C1 segment of cervical spinal cord (tissue), 14 donors: ENCODE data around the gene DSC3.

Experiments
- DNase-seq, 14 donors: peaks; one replicate each; lab custom pipeline; 2025; lab: John Stamatoyannopoulos, UW

DSC3 gene

DNA sequence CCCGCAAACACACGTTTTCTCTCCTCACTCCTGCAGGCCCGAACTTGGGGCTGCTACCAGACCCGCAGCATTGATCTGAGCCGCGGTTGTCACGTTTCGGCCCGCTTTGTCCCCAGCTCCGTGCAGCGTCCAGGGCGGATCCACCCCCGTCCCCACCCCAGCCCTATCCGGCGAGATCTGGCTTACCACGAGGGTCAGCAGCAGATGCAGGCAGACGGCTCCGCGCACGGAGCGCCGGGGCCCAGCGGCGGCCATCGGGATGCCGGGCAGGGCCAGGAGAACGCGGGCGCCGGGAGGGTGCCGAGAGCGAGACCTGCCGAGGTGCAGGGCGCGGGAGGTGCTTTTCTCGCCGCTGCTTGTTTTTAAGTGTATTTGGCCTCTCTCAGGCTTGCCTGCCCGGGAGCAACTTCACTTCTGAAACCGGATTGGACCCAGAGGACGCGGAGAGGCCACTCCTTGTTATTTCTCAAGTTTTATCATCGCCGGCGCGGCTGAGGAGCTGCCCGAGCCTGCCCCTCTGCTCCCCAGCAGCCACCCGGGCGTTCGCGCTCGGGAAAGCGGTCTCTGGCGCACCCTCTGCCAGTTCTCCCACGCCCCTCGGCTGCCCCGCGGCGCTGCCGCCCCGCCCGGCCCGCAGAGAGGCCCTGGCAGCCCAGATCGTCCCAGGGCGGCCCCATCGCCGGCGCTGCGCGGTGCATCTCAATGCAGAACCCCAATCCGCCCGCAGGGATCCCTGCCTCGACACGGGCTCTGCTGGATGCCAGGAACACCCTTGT lies at the start of gene DSC3:
Gene DSC3 (minus strand): TSS at position 337 of the 776 bp plus-strand sequence. CDS start 82 bp downstream, at position 255.
- DNase-seq: no peak

DNA sequence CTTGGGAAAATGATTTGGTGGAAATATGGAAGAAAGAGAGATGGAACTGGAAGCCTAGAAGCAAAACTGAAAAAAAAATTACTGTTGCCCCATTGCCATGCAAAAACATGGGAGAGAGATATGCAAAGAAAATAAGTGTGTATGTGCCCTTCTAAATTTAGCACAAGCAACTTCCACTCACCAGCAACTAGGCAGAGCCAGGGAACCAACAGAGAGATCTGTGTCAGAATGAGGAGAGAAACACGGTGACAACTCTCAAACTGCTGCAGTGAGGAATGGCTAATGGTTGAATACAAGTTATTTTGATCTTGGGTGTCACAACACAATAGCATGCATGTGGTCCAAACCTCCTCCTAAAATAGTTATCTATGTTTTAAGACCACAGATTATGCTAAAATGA lies 48.8 kb upstream of the DSC3 start:
- DNase-seq: no peak

DNA sequence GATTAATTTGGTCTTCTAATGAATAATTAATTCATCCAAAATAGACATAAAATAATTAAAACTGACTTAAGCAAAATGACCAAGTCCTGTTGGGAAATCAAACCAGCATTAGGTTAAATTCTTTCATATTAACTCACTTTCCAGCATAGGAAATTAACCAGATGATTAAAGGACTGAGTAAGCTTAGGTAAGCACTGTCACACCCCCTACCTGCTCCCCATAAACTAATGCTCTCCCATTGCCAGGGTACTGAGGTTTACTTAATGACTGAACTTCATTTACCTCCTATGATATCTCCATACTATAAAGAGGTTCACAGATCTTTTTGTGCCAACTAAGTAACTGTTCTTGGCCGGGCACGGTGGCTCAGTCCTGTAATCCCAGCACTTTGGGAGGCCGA lies 46.0 kb upstream of the DSC3 start:
- no peak for DNase-seq

DNA sequence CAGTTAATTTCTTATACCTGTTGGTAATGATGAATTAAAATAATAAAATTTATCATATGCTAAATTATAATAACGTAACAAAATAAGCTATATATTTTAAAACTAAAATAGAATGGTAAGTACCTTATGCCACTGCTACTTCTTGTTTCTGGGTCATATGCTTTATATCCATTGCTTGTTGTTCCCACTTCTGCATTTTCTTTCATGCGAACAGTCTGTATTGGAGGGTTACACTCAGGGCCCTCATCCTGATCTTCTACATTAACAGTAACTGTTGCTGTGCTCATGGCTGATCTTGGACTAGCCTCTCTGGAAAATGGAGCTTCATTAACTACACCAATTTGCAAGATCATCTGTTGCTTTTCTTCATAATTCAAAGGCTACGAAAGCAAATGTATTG lies 37.4 kb upstream of the DSC3 start:
- no peak for DNase-seq

DNA sequence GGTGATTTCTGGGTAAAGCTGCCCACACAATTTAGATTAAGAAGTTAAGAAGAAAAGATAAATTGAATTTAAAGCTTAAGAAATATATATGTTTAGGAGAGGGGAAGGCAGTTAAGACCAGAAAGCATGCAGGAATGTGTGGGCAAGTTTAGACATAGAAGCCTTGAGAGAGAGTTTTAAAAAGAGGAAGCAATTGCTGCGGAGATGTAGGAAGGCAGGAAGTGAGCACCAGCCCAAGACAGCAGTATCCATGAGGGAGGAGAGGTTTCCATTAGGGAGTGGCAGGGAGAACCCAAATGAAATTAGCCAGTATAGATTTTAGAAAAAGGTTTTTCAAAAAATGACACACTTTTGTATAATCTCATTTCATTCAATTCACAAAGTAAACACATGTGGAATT lies 35.3 kb upstream of the DSC3 start:
- DNase-seq: no peak

DNA sequence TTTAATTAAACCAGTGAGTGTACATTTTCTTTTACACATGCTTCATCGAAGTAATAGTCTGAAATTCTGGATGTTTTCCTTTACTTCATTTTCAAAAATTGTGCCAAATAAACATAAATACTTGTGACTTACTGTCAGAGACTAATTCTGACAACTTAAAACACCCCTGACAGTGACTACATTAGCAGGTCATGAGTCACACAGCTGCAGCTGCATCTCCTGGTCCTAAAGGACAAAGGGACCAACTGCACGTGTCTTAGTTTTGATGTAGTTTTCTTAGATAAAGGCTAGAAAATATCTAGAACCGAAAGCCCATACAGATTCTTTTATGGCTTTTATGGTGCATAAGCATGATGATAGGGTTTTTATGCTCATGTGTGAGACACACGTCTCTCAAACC lies 29.6 kb upstream of the DSC3 start:
- DNase-seq: no peak

DNA sequence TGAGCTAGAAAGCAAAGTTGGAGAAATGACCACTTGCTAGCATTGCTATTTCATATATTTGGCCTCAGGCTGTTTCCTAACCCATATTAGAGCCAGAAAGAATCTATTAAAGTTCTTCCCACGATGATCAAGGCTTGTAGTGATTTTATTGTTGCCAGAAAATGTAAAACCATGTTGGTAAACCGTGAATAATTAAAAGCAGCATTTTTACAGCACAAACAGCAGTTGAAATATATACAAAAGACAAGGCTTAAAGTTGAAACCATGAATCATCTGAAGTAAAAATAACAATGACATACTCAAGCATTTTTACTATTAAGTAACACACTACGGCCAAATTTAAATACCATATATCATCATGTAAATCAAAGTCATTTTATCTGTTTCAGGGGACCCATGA lies 27.7 kb upstream of the DSC3 start:
- no peak for DNase-seq

DNA sequence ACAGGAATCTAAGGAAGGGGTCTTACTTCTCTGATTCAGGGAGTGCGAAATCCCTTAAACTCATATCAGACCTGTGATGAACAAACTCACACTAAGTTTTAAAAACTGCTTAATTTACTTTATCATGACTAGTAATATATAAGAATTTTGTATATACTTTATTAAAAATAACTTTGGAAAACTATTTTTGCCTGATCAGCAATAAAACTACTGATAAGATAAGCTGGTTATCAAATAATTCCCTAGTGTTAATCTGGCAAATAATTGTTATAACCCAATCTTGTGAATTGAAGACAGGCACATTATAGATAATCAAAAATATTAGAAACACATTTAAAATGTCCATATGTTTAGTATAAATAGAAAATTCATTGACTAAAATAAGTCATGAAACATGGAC lies 23.7 kb upstream of the DSC3 start:
- DNase-seq: no peak

DNA sequence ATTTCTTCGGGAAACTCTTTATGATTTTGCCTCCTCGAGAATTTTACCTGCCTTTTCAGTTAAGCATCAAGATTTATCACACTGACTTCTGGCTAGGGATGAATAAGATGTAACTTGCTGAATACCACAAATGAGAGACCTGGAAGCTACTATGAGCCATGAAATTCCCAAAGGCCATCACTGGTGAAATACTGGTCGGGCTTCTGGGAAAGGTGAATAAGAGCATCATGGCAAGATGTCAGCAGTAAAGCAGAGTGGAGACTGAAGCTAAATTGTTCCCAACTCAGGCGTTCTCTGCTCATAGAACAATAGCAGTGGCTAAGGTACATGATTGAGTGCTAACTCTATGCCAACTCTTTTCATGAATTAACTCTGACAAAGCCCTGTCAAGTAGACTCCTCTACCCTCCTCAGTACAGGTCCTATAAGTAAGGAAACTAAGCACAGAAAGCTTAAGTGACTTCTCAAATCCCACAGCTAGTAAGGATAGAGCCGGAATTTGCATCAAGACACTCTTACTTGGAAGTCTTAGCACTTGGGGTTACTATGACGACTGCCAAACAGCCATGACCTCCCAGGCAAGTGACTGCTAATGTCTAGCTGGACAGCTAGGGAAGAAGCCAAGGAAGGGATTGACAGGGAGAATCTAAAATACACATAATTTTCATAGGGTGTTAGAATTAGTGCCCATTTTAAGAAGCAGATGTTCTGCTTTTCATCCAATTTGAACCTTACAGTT lies 22.7 kb upstream of the DSC3 start:
- DNase-seq: no peak

DNA sequence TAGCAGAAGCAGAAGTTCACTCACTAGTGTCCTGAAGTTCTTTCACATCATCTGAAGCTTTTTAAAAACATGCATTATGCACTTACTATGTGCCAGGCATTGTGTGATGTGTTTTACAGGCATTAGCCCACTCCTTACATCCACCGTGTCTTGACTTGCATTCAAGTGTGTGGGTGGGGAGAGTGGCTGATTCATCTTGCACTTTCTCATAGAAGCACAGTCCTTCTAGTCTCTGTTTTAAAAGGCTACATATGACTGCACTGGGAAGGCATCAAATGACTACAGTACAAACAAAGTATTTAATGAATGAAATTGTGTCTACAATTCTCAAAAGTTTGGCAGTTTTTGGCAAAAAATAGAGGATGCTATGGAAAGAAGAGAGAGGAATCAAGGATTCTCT lies 21.6 kb upstream of the DSC3 start:
- DNase-seq: no peak

DNA sequence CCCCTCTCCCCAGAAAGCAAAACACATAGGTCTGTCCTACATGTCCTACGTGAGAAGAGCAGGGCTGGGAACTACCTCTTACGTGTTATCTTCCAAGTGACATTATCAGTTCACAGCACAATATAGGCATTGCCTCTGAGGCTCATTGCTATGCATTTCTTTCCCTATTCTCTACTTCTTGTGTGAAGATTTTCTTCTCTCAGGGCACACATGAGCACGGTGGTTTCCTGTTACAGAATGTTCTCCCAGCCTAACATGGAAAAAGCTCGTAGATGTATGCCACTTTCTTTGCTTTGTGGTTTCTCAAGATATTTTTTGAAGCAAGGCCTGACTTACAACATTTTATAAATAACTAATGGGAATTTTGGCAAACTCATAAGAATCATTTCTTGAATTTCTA lies 19.4 kb upstream of the DSC3 start:
- DNase-seq: no peak

DNA sequence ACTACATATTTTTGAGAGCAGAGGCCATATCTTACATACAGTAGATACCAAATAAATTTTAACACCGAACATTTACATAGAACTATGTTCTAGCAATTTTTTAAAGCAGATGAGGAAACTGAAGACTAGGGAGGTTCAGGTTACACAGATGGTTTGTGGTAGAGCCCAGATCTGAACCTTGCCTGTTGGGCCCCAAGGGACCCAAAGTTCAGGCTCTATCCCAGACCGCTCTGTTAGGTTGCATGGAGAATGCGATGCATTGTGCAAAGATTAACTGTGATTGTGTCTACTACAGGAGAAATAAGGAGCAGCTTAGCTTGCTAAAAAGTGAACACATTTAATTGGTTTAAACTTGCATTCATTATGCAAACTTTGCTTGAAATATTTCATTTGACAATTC lies 16.4 kb upstream of the DSC3 start:
- no peak for DNase-seq

DNA sequence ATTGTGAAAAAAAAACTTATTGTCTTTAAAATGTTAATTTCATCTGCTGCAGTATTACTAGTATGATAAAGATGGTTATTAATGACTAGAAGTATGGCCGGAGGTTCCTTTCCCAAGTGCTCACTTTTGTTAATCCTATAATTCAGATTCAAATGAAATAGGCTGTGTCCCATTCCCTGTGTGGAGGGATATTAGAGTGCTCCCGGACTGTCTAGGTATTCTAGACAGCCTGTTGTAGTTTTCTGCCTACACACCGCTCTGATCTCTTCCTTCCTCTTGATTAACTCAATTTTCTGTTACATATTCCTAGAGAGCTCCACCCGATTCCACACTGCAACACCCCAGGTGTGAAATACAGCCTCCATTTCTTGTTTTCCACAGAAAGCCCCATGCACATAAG lies 15.4 kb upstream of the DSC3 start:
- DNase-seq: no peak

DNA sequence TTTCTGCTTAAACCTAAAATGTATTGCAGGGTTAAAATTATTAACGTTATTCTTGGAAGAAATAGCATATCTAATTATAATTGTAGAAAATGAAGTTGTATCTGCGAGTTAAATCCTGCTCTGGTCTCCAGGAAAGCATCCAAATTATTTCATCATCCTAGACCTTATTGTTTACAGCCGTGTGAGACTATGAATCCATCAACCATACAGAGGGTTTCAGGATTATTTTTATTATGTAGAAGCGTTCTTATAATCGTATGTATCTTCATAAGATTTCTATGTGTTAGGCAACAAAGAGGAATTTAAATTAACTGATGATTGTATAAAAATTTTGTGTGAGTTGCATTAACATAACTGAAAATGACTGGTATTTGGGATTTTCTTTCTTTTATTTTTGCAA lies 14.5 kb upstream of the DSC3 start:
- DNase-seq: no peak

DNA sequence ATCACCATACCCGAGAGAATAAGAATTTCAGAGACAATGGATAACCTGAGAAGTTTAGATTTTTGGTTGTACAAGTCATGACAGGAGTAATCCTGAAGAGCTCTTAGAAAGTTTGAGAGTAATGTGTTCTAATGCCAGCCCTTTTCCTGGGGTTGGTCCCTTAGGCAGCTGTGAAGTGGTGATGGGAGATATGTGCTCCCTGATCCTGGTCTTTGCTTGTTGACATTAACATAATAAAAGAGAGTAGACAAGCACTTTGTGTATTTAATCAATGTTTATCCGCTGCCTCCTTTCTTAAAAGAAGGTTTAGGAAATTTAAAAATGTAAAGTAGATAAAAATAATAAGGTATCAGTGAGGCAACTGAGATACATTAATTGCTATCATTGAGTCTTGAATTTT lies 13.8 kb upstream of the DSC3 start:
- DNase-seq: no peak

DNA sequence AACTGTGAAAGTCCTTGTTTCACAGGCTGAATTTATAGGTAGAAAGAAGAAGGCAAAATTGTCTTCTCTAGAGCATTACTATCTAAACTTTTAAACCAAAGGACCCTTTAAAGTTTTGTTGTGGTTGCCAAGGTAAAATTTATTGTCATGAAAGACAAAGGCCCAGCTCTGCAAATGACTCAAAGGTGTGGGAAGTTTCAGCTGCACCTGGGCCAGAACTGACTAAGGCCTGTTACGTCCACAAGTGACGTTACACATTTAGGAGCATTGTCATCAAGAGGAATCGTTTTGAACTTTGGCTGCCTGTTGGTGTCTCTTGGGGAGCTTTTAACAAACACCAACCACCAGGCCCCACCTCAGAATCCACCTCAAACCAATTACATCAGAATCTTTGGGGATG lies 8.1 kb upstream of the DSC3 start:
- DNase-seq: no peak

DNA sequence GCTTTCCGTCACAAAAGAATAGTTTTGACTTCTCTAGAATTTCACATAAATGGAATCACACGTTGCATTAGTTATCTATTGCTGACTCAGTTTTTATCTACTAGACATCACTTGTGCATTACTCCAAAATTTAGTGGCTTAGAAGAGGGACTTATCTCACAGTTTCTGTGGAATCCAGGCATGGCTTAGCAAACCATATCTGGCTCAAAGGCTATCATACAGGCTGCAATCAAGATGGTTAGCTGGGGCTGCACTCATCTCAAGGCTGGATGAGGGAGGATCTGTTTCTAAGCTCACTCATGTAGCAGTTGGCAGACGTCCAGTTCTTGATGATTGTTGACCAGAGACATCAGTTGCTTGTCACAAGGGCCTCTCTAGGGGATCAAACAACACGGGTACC lies 6.6 kb upstream of the DSC3 start:
- no peak for DNase-seq

DNA sequence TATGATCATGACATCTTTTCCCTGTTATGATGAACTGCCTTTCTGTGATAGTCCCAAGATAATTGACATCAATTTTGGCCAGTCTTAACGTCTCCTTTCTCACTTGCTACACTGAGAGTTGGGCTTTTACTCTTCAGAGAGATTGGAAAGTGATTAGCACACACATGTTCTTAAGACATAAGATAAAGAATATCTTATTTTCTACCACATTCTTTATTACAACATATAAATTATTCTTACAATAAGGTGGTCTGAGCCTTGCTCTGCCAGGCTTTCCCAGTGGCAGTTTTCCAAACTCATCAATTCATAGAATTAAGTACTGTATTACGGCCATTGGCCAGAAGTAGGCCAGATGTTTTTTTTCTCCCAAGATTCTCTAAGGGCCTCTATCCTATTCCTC lies 5.7 kb upstream of the DSC3 start:
- DNase-seq: no peak

DNA sequence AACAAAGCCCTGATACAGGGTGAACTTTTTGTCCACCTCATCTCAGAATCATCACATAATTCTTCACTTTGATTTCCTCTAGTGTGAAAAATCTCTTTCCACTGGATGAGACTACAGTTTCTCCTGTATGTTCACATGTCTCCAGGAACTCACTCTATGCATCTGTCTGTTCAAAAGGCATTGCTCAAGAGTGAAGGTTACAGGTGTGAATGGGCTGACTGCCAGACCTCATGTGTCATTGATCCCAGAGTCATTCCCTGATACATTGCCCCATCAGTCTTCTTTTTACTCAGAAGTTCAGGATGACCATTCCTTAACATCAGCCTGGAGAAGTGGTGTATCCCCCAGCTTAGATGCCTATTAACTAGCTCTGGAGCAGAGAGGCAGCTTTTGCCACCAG lies 4.4 kb upstream of the DSC3 start:
- no peak for DNase-seq

DNA sequence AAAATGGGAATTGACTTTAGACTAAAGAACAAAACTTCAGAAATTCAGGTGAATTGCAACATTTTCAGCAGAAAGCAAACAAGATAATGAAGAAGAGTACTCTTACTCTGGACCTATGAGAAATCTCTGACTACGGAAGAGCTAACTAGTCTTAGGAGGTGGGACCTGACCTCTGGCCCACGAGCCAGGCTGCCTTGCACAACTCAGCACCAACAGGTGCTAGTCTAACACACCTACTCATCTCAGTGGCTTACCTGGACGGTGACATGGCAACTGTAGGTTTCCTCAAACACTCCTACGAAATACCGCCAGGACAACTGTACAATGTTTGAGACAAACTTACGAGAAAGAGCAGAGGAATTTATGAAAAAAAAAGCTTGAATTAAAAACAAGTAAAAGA lies 3.1 kb upstream of the DSC3 start:
- no peak for DNase-seq

DNA sequence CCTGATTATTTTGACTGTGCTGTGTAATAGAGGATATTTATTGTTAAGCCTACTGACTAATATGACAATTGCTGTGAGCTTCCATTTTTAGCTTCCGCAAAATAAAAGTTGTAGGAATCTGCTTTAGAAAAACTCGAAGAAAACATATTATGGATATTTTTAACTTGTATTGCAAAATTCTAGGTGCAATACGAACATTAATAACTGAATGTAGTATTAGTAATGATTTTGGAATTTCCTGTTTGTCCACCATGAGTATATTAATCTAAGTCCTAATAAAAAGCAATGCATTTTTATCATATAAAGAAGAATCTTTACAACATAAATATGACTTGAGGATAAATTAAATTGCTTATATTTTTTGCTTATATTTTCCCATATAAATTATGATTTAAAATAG lies 2.4 kb upstream of the DSC3 start:
- DNase-seq: no peak

DNA sequence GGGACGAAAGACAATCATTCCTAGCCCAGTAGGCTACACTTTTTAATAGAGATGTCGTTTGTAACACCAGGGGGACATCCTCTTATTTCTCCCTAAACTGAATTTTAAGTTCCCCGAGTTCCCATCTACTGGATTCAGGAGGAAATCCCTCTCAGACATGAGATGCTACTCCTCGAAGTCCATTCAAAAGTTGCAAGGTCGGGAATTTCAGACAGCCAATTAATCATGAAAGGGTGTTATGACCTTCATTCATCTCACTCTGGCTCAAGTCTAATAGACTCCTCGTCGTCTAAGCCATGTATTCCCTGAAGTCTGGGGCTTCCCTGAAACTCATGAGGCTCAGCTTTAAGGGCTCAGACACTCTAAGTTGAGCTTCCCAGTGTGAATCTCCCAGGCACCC lies 1.2 kb upstream of the DSC3 start:
- DNase-seq: no peak

DNA sequence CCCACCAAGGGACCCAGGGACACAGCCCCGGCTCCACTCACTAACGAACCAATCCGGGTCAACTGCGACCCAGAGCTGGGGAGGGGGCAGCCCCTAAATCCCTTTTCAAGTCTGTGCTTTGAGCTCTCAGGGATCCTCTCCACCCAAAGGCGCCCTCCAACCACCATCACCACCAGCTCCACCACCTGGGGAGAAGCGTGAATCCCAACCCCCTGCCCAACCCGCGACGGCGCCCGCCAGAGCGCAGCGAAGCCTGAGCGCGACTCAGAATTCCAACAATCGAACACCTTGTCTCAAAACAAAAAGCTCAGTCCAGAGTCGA lies 497 bp downstream of the DSC3 start:
- no peak for DNase-seq
